Endothelial cell of umbilical vein (primary cell): Measurements from ENCODE around the gene DOLPP1. TPM values are rescaled to one million over a fixed set of nuclear protein-coding genes. Genes with fewer than 3 reads are reported as not detected.

Experiments used
- BruUV-seq: library from RNA; stranded (reverse); fragments of 400-500 nt; replicated peaks from 2 replicates; lab custom pipeline; 2021; lab: Mats Ljungman, UMichigan
- CTCF ChIA-PET: fragments of 300-600, 350-600 bp; sonication (Branson Sonifier 250); formaldehyde crosslinking; loops from one replicate; lab custom pipeline; 2021; ENCODE audit warnings: antibody characterized with exemption, inconsistent platforms; lab: Charles Lee
- POLR2A ChIA-PET: fragments of 300-600, 350-600 bp; sonication (Branson Sonifier 250); formaldehyde crosslinking; loops from one replicate; lab custom pipeline; 2021; ENCODE audit warnings: antibody characterized with exemption, inconsistent platforms; lab: Charles Lee
- DNase-seq: peaks from one replicate; pipeline ENCODE4 v3.0.0-alpha.2; 2011; ENCODE audit warnings: low read depth, low spot score
- FAIRE-seq: peaks from 2 replicates; lab custom pipeline; 2011; peaks lifted over from hg19 to GRCh38; lab: Jason Lieb, UNC
- H2AFZ ChIP-seq: 2 replicates; pipeline ENCODE4 v1.6.0; 2012; ENCODE audit warnings: low read depth, low read length, control low read depth, inconsistent platforms
- H3K27ac ChIP-seq: 2 replicates; pipeline ENCODE4 v1.5.1; 2011; ENCODE audit warnings: low read depth, mild to moderate bottlenecking, control low read depth, low read length, moderate library complexity; ENCODE audit not compliant: insufficient read depth
- H3K27me3 ChIP-seq, 2 experiments: 2 replicates each; pipeline versions ENCODE4 v1.6.0 to v1.6.1; 2011; ENCODE audit warnings: low read length in 2 of 2, mixed read lengths in 1 of 2; ENCODE audit not compliant: control insufficient read depth in 2 of 2, insufficient read depth in 2 of 2
- H3K36me3 ChIP-seq, 2 experiments: 2 replicates in 1 of 2; 3 replicates in 1 of 2; pipeline ENCODE4 v1.5.1; 2011; ENCODE audit warnings: low read length in 2 of 2, mild to moderate bottlenecking in 1 of 2, moderate library complexity in 1 of 2; ENCODE audit not compliant: control insufficient read depth in 2 of 2, insufficient read depth in 2 of 2; ENCODE audit errors: extremely low read depth in 1 of 2
- H3K4me1 ChIP-seq: 3 replicates; pipeline ENCODE4 v1.5.1; 2011; ENCODE audit warnings: mild to moderate bottlenecking, low read length; ENCODE audit not compliant: control insufficient read depth, insufficient read depth; ENCODE audit errors: extremely low read depth
- H3K4me2 ChIP-seq: 2 replicates; pipeline ENCODE4 v1.6.1; 2011; ENCODE audit warnings: low read length, control low read depth, mixed read lengths; ENCODE audit not compliant: insufficient read depth
- H3K4me3 ChIP-seq, 3 experiments: fragments of 200-600 bp in 1 of 3; sonication (generic), shearing (Covaris generic) in 1 of 3; replicated peaks in 1 of 3; 2 replicates each; pipeline ENCODE4 v1.5.1; 2011 to 2016; ENCODE audit warnings: control low read depth in 3 of 3, low read length in 3 of 3, mild to moderate bottlenecking in 2 of 3, inconsistent platforms in 1 of 3, low read depth in 1 of 3, moderate library complexity in 1 of 3; ENCODE audit not compliant: insufficient read depth in 1 of 3
- H3K79me2 ChIP-seq: 2 replicates; pipeline ENCODE4 v1.6.0; 2012; ENCODE audit warnings: low read length, inconsistent platforms; ENCODE audit not compliant: control insufficient read depth, insufficient read depth
- H3K9ac ChIP-seq: replicated peaks from 2 replicates; pipeline ENCODE3; 2011; ENCODE audit warnings: low read length, control low read depth; ENCODE audit not compliant: insufficient read depth; ENCODE audit errors: extremely low read depth
- H3K9me1 ChIP-seq: replicated peaks from 3 replicates; pipeline ENCODE4 v1.6.0; 2011; ENCODE audit warnings: mild to moderate bottlenecking, low read length; ENCODE audit not compliant: control insufficient read depth, insufficient read depth; ENCODE audit errors: extremely low read depth
- H3K9me3 ChIP-seq: replicated peaks from 2 replicates; pipeline ENCODE4 v1.5.1; 2012; ENCODE audit warnings: low read length, inconsistent platforms; ENCODE audit not compliant: control insufficient read depth, insufficient read depth
- H4K20me1 ChIP-seq: replicated peaks from 2 replicates; pipeline ENCODE3; 2011; ENCODE audit warnings: mild to moderate bottlenecking, low read length; ENCODE audit not compliant: control insufficient read depth, insufficient read depth; ENCODE audit errors: extremely low read depth
- EZH2 ChIP-seq: IDR thresholded peaks from 2 replicates; pipeline ENCODE4 v1.6.1; 2012; ENCODE audit warnings: borderline replicate concordance, low read depth, mild to moderate bottlenecking, moderate library complexity, low read length, inconsistent platforms; ENCODE audit not compliant: severe bottlenecking
- FOS ChIP-seq: IDR thresholded peaks from 2 replicates; pipeline ENCODE4 v1.6.1; 2011; ENCODE audit warnings: mild to moderate bottlenecking, low read length, moderate library complexity, borderline replicate concordance; ENCODE audit not compliant: insufficient read depth
- JUN ChIP-seq: IDR thresholded peaks from 2 replicates; pipeline ENCODE4 v1.6.1; 2011; ENCODE audit warnings: borderline replicate concordance, low read depth; ENCODE audit not compliant: insufficient read length, insufficient read depth
- POLR2A ChIP-seq: IDR thresholded peaks from 2 replicates; pipeline ENCODE4 v1.6.1; 2012; ENCODE audit warnings: low read depth, mild to moderate bottlenecking, control low read depth, low read length
- POLR2AphosphoS5 ChIP-seq: IDR thresholded peaks from 2 replicates; pipeline ENCODE4 v1.6.1; 2012; ENCODE audit warnings: low read depth, mild to moderate bottlenecking, control low read depth, low read length, moderate library complexity; ENCODE audit not compliant: insufficient read depth
- dilution Hi-C: fragments of 300-500 bp; cut with MboI; formaldehyde crosslinking; loops from one replicate; pipeline ENCODE4 v1.15.0; 2019; ENCODE audit warnings: low sequenced_read_pairs; ENCODE audit not compliant: extremely low pct_ligation_motif_present
- intact Hi-C: fragments of 100-400 bp; cut with micrococcal nuclease; formaldehyde crosslinking; loops from one replicate; pipeline ENCODE4 v1.10.0; 2022
- polyA plus RNA-seq, 4 experiments: library from polyadenylated mRNA; depleted of rRNA in 3 of 4; stranded (reverse) in 3 of 4; unstranded in 1 of 4; fragments of >200 nt; gene quantifications; 2 replicates each; pipeline versions ENCODE4 v1.2.1 to v1.2.3, GENCODE V29; 2011 to 2012; ENCODE audit warnings: missing spikeins in 1 of 4
- total RNA-seq: library from RNA; stranded (reverse); gene quantifications from 2 replicates; pipeline ENCODE4 v1.2.3, GENCODE V29; 2021
- TF ChIP-seq, protein P1 (sequence below), 2 donors: IDR thresholded peaks; 1 replicate in 1 of 2; 2 replicates in 1 of 2; pipeline ENCODE4 v1.5.1; 2011; ENCODE audit warnings: low read length in 2 of 2, mild to moderate bottlenecking in 2 of 2, moderate library complexity in 2 of 2, control low read depth in 1 of 2, inconsistent platforms in 1 of 2, low read depth in 1 of 2; ENCODE audit not compliant: insufficient read depth in 1 of 2; ENCODE audit errors: extremely low read depth in 1 of 2

Gene DOLPP1
- total and polyA plus RNA-seq, 2 donors (not counting 3 experiments of a cell fraction or from before 2014, with no cell fraction given), result 17.7 to 28.3 TPM

DNA sequence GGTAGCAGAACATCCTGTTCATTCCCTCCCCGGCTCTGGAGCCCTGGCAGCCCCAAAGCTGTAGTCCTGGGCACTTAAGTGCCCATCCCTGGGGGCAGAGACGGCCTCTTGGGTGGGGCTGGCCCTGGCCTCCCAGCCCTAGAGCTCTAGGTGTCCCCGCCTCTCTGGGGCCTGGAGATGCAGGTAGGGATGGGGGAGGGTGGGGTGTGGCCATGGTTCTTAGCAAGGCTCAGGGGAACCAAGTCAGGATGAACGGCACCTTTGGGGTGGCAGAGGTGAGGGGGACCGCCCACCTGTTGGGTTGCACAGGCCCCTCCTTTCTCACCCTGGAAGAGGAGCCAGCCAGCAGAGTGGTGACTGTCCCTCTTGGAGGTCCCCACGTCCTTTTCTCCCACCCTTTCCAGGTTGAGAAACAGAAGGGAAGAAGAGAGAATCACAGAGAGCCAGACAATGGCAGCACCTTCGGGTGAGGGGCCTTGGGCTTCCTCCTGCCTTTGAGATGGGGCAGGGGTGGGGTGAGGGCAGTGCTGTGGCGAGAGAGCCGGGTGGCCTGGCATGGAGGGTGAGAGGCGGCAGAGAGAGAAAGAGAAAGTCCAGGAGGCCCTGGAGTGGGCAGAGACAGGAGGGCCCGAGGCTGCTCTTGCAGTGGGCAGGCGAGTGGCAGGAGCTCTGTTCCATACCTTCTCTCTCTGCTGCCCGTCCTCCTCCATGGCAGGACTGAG lies 27.3 kb downstream of the DOLPP1 start:
- POLR2A ChIA-PET, result no interaction called here
- peaks cover 3% of the 10 kb centered on the region in 2 experiments for H3K36me3 ChIP-seq
- intact Hi-C loops (no loop called here), dilution Hi-C loops (no loop called here)
- no peak for TF ChIP-seq JUN
- TF ChIP-seq POLR2A, result no peak
- TF ChIP-seq, protein P1, sequence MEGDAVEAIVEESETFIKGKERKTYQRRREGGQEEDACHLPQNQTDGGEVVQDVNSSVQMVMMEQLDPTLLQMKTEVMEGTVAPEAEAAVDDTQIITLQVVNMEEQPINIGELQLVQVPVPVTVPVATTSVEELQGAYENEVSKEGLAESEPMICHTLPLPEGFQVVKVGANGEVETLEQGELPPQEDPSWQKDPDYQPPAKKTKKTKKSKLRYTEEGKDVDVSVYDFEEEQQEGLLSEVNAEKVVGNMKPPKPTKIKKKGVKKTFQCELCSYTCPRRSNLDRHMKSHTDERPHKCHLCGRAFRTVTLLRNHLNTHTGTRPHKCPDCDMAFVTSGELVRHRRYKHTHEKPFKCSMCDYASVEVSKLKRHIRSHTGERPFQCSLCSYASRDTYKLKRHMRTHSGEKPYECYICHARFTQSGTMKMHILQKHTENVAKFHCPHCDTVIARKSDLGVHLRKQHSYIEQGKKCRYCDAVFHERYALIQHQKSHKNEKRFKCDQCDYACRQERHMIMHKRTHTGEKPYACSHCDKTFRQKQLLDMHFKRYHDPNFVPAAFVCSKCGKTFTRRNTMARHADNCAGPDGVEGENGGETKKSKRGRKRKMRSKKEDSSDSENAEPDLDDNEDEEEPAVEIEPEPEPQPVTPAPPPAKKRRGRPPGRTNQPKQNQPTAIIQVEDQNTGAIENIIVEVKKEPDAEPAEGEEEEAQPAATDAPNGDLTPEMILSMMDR (IDR thresholded peaks at IDR 0.05; ENCODE audit: extremely low read depth in 1 of 2, insufficient read depth in 1 of 2, low read depth in 1 of 2, low read length in 2 of 2), result no peak
- TF ChIP-seq EZH2, result no peak
- TF ChIP-seq POLR2AphosphoS5, result no peak
- no peak for TF ChIP-seq FOS
- H3K27me3 ChIP-seq, result no peaks in the 10 kb centered on the region
- H3K9me3 ChIP-seq, result no peaks in the 10 kb centered on the region
- no peak overlapping the region for H3K27ac ChIP-seq
- H3K9ac ChIP-seq, result no peak overlapping the region
- peaks cover 10% of the 10 kb centered on the region for H3K4me1 ChIP-seq
- FAIRE-seq (no peak), DNase-seq (no peak)
- no peaks in the 10 kb centered on the region for H3K9me1 ChIP-seq
- BruUV-seq, result no TSS peak
- peaks cover 15% of the 10 kb centered on the region for H3K79me2 ChIP-seq
- no peak overlapping the region for H3K4me3 ChIP-seq
- CTCF ChIA-PET, result no interaction called here
- H4K20me1 ChIP-seq, result no peaks in the 10 kb centered on the region
- no peak overlapping the region for H2AFZ ChIP-seq
- H3K4me2 ChIP-seq, result no peak overlapping the region
